A673 (cell line): ENCODE data around the gene KIF17. TPM values are rescaled to one million over a fixed set of nuclear protein-coding genes. Genes with fewer than 3 reads are reported as not detected.

Experiments
- BruUV-seq: library from RNA; stranded (reverse); fragments of 400-500 nt; replicated peaks from 2 replicates; lab custom pipeline; 2021; lab: Mats Ljungman, UMichigan
- CTCF ChIA-PET: fragments of 300-600 bp; sonication (Branson Sonifier 250); formaldehyde crosslinking; loops from one replicate; lab custom pipeline; 2022; ENCODE audit warnings: antibody characterized with exemption; lab: Charles Lee
- POLR2A ChIA-PET: fragments of 300-600 bp; sonication (Branson Sonifier 250); formaldehyde crosslinking; loops from one replicate; lab custom pipeline; 2022; ENCODE audit warnings: antibody characterized with exemption; ENCODE audit not compliant: low non-redundant PET; lab: Charles Lee
- DNase-seq: peaks from one replicate; pipeline ENCODE4 v3.0.0-alpha.2; 2015; ENCODE audit warnings: low spot score
- H3K27ac ChIP-seq: fragments of 200-600 bp; sonication (generic); 2 replicates; pipeline ENCODE4 v1.5.1; 2016; ENCODE audit warnings: mixed run types, low read depth, mild to moderate bottlenecking, mixed read lengths, antibody characterized with exemption, low read length; ENCODE audit not compliant: poor library complexity, severe bottlenecking
- H3K27me3 ChIP-seq: fragments of 200-600 bp; sonication (generic); replicated peaks from 2 replicates; pipeline ENCODE4 v1.6.1; 2017; ENCODE audit warnings: mixed run types, low read depth, mild to moderate bottlenecking, mixed read lengths, antibody characterized with exemption, low read length; ENCODE audit not compliant: insufficient read depth, poor library complexity
- H3K36me3 ChIP-seq: fragments of 200-600 bp; sonication (generic); 2 replicates; pipeline ENCODE4 v1.6.1; 2016; ENCODE audit warnings: mixed run types, mild to moderate bottlenecking, mixed read lengths, antibody characterized with exemption, low read length; ENCODE audit not compliant: insufficient read depth, poor library complexity, severe bottlenecking
- H3K4me1 ChIP-seq: fragments of 200-600 bp; sonication (generic); 2 replicates; pipeline ENCODE4 v1.6.1; 2017; ENCODE audit warnings: mixed run types, mild to moderate bottlenecking, mixed read lengths, antibody characterized with exemption, low read length; ENCODE audit not compliant: insufficient read depth, poor library complexity, severe bottlenecking
- H3K4me3 ChIP-seq: fragments of 200-600 bp; sonication (generic); 2 replicates; pipeline ENCODE4 v1.5.1; 2016; ENCODE audit warnings: low read depth, mixed run types, mild to moderate bottlenecking, mixed read lengths, low read length; ENCODE audit not compliant: poor library complexity, severe bottlenecking
- H3K9me3 ChIP-seq: fragments of 200-600 bp; sonication (generic); 2 replicates; pipeline ENCODE4 v1.6.1; 2016; ENCODE audit warnings: mixed run types, low read depth, mild to moderate bottlenecking, mixed read lengths, antibody characterized with exemption, low read length; ENCODE audit not compliant: poor library complexity, severe bottlenecking
- CTCF ChIP-seq: fragments of 300-800, 200-600 bp; sonication (generic); conservative IDR thresholded peaks from 2 replicates; pipeline ENCODE4 v1.5.1; 2017; ENCODE audit warnings: low read depth, mild to moderate bottlenecking, antibody characterized with exemption, low read length, moderate library complexity, mixed read lengths
- EZH2 ChIP-seq: fragments of 200-600 bp; sonication (generic); IDR thresholded peaks from 2 replicates; pipeline ENCODE4 v1.6.1; 2017; ENCODE audit warnings: borderline replicate concordance, low read depth, mild to moderate bottlenecking, mixed read lengths, antibody characterized with exemption, low read length; ENCODE audit not compliant: poor library complexity, severe bottlenecking
- intact Hi-C: fragments of 100-400 bp; cut with micrococcal nuclease; formaldehyde crosslinking; loops from one replicate; pipeline ENCODE4 v1.10.0; 2022; ENCODE audit not compliant: unreplicated experiment
- total RNA-seq: library from RNA; stranded (reverse); gene quantifications from 2 replicates; pipeline ENCODE4 v1.2.3, GENCODE V29; 2021

Gene KIF17
- total RNA-seq, 1 experiment from 2014 or later, result 0.71 TPM

GRCh38 chr1:20684050-20684620 lies 33.7 kb downstream of the KIF17 start:
- no peaks in the 10 kb centered on the region for H3K4me1 ChIP-seq
- intact Hi-C loops, result no loop called here
- H3K4me3 ChIP-seq, result no peak overlapping the region
- TF ChIP-seq CTCF, result no peak
- no peak for TF ChIP-seq EZH2
- H3K27me3 ChIP-seq, result no peaks in the 10 kb centered on the region
- DNase-seq, result no peak
- no TSS peak for BruUV-seq
- no peaks in the 10 kb centered on the region for H3K9me3 ChIP-seq
- H3K36me3 ChIP-seq, result no peaks in the 10 kb centered on the region
- ChIA-PET POLR2A (interaction anchor here (0.6 kb wide), 1 partner anchor 167 kb away, joined by 4 read pairs; no protein-coding TSS in a partner anchor), CTCF (no interaction called here)
- H3K27ac ChIP-seq, result no peak overlapping the region

- H3K4me3 ChIP-seq, result no peak overlapping the region
- H3K4me1 ChIP-seq, result no peaks in the 10 kb centered on the region
- H3K36me3 ChIP-seq, result no peaks in the 10 kb centered on the region
- ChIA-PET POLR2A (interaction anchor here (0.6 kb wide), 1 partner anchor 167 kb away, joined by 4 read pairs; no protein-coding TSS in a partner anchor), CTCF (no interaction called here)
- no peak overlapping the region for H3K27ac ChIP-seq
- no peaks in the 10 kb centered on the region for H3K9me3 ChIP-seq
- intact Hi-C loops, result no loop called here
- no peak for DNase-seq
- BruUV-seq, result no TSS peak
- TF ChIP-seq EZH2, result no peak
- TF ChIP-seq CTCF, result no peak
- no peaks in the 10 kb centered on the region for H3K27me3 ChIP-seq
Observed at GRCh38 chr1:20683614-20684013, 34.2 kb downstream of the KIF17 start.

- TF ChIP-seq EZH2 (no peak), CTCF (no peak)
- no TSS peak for BruUV-seq
- intact Hi-C loops, result no loop called here
- DNase-seq, result no peak
- H3K27ac ChIP-seq, result no peak overlapping the region
- H3K4me3 ChIP-seq, result no peak overlapping the region
- H3K9me3 ChIP-seq, result no peaks in the 10 kb centered on the region
- H3K4me1 ChIP-seq, result no peaks in the 10 kb centered on the region
- no peaks in the 10 kb centered on the region for H3K36me3 ChIP-seq
- CTCF ChIA-PET, result no interaction called here
- no peaks in the 10 kb centered on the region for H3K27me3 ChIP-seq
- POLR2A ChIA-PET, result no interaction called here
Observed at GRCh38 chr1:20682571-20683236, 35.1 kb downstream of the KIF17 start.
